Trophoblast cell (in vitro differentiated cells and primary cell): Measurements from ENCODE around the gene NOP9.
A peak's percentile ranks its signal among the peaks of the same experiment; 100 is the strongest.

Experiments used
- DNase-seq, 2 donors: peaks; one replicate each; pipeline ENCODE4 v3.0.0-alpha.2; 2016
- H2AFZ ChIP-seq: 2 replicates; pipeline ENCODE4 v1.6.1; 2013; ENCODE audit warnings: low read length, moderate library complexity, mild to moderate bottlenecking; ENCODE audit not compliant: insufficient read depth, poor library complexity
- H2AK5ac ChIP-seq: 2 replicates; pipeline ENCODE4 v1.6.1; 2013; ENCODE audit warnings: mild to moderate bottlenecking, low read length
- H2BK120ac ChIP-seq: 2 replicates; pipeline ENCODE4 v1.6.1; 2013; ENCODE audit warnings: low read length, mild to moderate bottlenecking, moderate library complexity; ENCODE audit not compliant: insufficient read depth, poor library complexity
- H2BK12ac ChIP-seq: 2 replicates; pipeline ENCODE4 v1.6.1; 2013; ENCODE audit warnings: mild to moderate bottlenecking, low read length, moderate library complexity
- H2BK5ac ChIP-seq: 2 replicates; pipeline ENCODE4 v1.6.1; 2013; ENCODE audit warnings: low read length, low read depth, moderate library complexity, mild to moderate bottlenecking; ENCODE audit not compliant: poor library complexity
- H3K14ac ChIP-seq: 2 replicates; pipeline ENCODE4 v1.6.1; 2013; ENCODE audit warnings: mild to moderate bottlenecking, low read length
- H3K18ac ChIP-seq: 2 replicates; pipeline ENCODE4 v1.6.1; 2013; ENCODE audit warnings: mild to moderate bottlenecking, low read length
- H3K23ac ChIP-seq: 2 replicates; pipeline ENCODE4 v1.6.1; 2013; ENCODE audit warnings: low read length
- H3K27ac ChIP-seq: 2 replicates; pipeline ENCODE4 v1.5.1; 2013; ENCODE audit warnings: low read depth, mild to moderate bottlenecking, inconsistent platforms, low read length, moderate library complexity
- H3K27me3 ChIP-seq: 2 replicates; pipeline ENCODE4 v1.6.1; 2013; ENCODE audit warnings: inconsistent platforms, mild to moderate bottlenecking, low read length, moderate library complexity; ENCODE audit not compliant: insufficient read depth
- H3K36me3 ChIP-seq, 2 experiments: 1 replicate in 1 of 2; 2 replicates in 1 of 2; pipeline ENCODE4 v1.6.1; 2013; ENCODE audit warnings: low read length in 2 of 2, mild to moderate bottlenecking in 2 of 2, moderate library complexity in 1 of 2; ENCODE audit not compliant: insufficient read depth in 2 of 2, control insufficient read depth in 1 of 2
- H3K4ac ChIP-seq: 2 replicates; pipeline ENCODE4 v1.6.1; 2013; ENCODE audit warnings: low read depth, mild to moderate bottlenecking, low read length, moderate library complexity
- H3K4me1 ChIP-seq, 2 experiments: 1 replicate in 1 of 2; 2 replicates in 1 of 2; pipeline ENCODE4 v1.6.1; 2013; ENCODE audit warnings: low read length in 2 of 2, mild to moderate bottlenecking in 2 of 2, moderate library complexity in 1 of 2; ENCODE audit not compliant: insufficient read depth in 2 of 2, control insufficient read depth in 1 of 2
- H3K4me2 ChIP-seq: 2 replicates; pipeline ENCODE4 v1.6.1; 2013; ENCODE audit warnings: inconsistent platforms, mild to moderate bottlenecking, low read length, moderate library complexity
- H3K4me3 ChIP-seq: 2 replicates; pipeline ENCODE4 v1.5.1; 2013; ENCODE audit warnings: mild to moderate bottlenecking, low read depth, low read length, inconsistent platforms
- H3K79me1 ChIP-seq: one replicate; pipeline ENCODE4 v1.6.1; 2013; ENCODE audit warnings: low read length
- H3K79me2 ChIP-seq: 2 replicates; pipeline ENCODE4 v1.6.1; 2013; ENCODE audit warnings: low read length, mild to moderate bottlenecking; ENCODE audit not compliant: control insufficient read depth, insufficient read depth, poor library complexity
- H3K9ac ChIP-seq: 2 replicates; pipeline ENCODE4 v1.6.1; 2013; ENCODE audit warnings: mild to moderate bottlenecking, low read length
- H3K9me3 ChIP-seq: 2 replicates; pipeline ENCODE4 v1.6.1; 2013; ENCODE audit warnings: low read depth, mild to moderate bottlenecking, control low read depth, inconsistent platforms, low read length; ENCODE audit not compliant: insufficient read depth
- H4K12ac ChIP-seq: 2 replicates; pipeline ENCODE4 v1.6.1; 2013; ENCODE audit warnings: low read depth, mild to moderate bottlenecking, low read length, moderate library complexity
- H4K8ac ChIP-seq: 2 replicates; pipeline ENCODE4 v1.6.1; 2013; ENCODE audit warnings: low read depth, mild to moderate bottlenecking, low read length, moderate library complexity
- H4K91ac ChIP-seq: one replicate; pipeline ENCODE4 v1.6.1; 2013; ENCODE audit warnings: low read depth, mild to moderate bottlenecking, low read length, moderate library complexity
- WGBS: extraction: QIAGEN DNeasy Blood & Tissue Kit; methylation state at CpG from one replicate; pipeline ENCODE4 v1.1.7; 2013; ENCODE audit warnings: missing lambda C conversion rate; ENCODE audit not compliant: insufficient read length, insufficient coverage; ENCODE audit errors: extremely low coverage; 5-methylcytosine and 5-hydroxymethylcytosine counted together

The NOP9 gene

DNA sequence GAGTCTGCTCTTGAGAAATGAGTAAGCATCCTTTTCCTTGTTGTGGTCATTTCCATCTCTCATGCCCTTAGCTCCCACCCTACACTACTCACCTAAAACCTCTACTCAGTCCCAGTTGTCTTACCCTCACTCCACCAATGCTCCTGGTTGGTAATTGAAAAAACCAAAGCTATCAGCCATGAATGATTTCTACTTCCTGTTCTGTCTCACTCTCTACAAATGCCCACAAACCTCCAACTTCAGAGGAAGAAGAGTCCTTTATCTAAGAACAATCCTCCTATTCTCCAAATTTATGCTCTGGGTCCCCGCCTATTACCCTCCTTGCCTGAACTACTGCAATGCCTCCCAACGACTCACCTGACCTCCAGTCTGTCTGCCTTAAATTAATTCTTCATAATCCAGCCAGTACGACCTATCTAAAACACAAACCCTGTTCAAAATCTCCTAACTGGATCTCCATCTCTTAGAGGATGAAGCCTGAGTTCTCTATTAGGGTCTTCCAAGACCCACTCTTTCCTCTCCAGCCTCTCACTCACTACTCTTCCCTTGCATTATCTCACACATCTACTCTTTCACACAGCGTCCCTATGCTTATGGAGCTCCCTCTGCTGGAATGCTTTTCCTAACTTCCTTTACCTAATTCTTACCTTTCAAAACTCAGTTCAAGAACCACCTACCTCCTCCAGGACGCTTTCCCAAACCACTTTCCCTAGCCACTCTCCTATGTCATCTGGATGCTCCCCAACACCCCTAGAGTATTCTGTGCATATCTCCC lies 2.3 kb upstream of the NOP9 start:
- Histone ChIP-seq H3K79me1 (peaks cover 3% of the 10 kb centered on the region), H3K79me2 (peaks cover 9% of the 10 kb centered on the region), H3K4me3 (no peak overlapping the region), H2BK120ac (no peak overlapping the region), H3K9ac (no peak overlapping the region), H3K27ac (no peak overlapping the region), H3K14ac (no peak overlapping the region), H2BK12ac (no peak overlapping the region), H2BK5ac (no peak overlapping the region), H4K91ac (peak overlapping the region; percentile 1), H3K4me2 (no peak overlapping the region), H3K4ac (no peak overlapping the region), H3K4me1 (peaks cover 11 to 14% of the 10 kb centered on the region in 2 experiments), H3K9me3 (no peaks in the 10 kb centered on the region), H3K18ac (no peak overlapping the region), H2AK5ac (no peak overlapping the region), H2AFZ (no peak overlapping the region), H4K12ac (no peak overlapping the region), H3K36me3 (peaks cover 20 to 25% of the 10 kb centered on the region in 2 experiments), H4K8ac (no peak overlapping the region), H3K23ac (no peak overlapping the region), H3K27me3 (no peaks in the 10 kb centered on the region)
- no CpG with 5 or more reads among the region's 5 CpGs for WGBS
- DNase-seq = peak; percentile 22 to 73

DNA sequence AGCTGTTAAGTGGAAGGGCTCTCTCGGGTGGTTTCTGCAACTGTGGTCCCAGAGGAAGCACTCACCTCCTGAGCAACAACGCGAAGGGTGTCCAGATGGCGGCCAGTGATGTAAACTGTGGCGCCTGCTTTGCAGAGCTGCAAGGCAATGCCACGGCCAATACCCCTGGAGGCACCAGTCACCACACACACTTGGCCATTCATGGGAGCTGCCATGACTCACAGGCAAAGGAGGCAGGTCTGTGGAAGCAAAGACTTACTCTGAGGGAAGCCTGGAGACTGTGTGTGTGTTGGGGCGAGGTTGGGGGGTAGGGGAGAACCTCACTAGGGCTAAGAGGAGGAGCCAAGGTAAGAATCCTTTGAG lies 777 bp upstream of the NOP9 start:
- H3K36me3 ChIP-seq = peaks cover 21 to 34% of the 10 kb centered on the region in 2 experiments
- H2AFZ ChIP-seq = peak overlapping the region; percentile 93
- H3K18ac ChIP-seq = peak overlapping the region; percentile 86
- peaks cover 11 to 14% of the 10 kb centered on the region in 2 experiments for H3K4me1 ChIP-seq
- H3K79me2 ChIP-seq = peaks cover 9% of the 10 kb centered on the region
- no peaks in the 10 kb centered on the region for H3K9me3 ChIP-seq
- peak overlapping the region; percentile 33 for H4K91ac ChIP-seq
- H2BK12ac ChIP-seq = no peak overlapping the region
- H3K9ac ChIP-seq = peak overlapping the region; percentile 89
- no peak overlapping the region for H3K27ac ChIP-seq
- peak overlapping the region; percentile 84 for H3K4me3 ChIP-seq
- peak overlapping the region; percentile 46 for H3K14ac ChIP-seq
- H2BK120ac ChIP-seq = no peak overlapping the region
- peak overlapping the region; percentile 79 for H3K4me2 ChIP-seq
- peak overlapping the region; percentile 81 for H4K8ac ChIP-seq
- H2AK5ac ChIP-seq = peak overlapping the region; percentile 42
- H3K79me1 ChIP-seq = peaks cover 3% of the 10 kb centered on the region
- peak overlapping the region; percentile 38 for H2BK5ac ChIP-seq
- H3K27me3 ChIP-seq = no peaks in the 10 kb centered on the region
- peak overlapping the region; percentile 81 for H4K12ac ChIP-seq
- DNase-seq = peak; percentile 26 to 50
- no peak overlapping the region for H3K23ac ChIP-seq
- no CpG with 5 or more reads among the region's 7 CpGs for WGBS
- H3K4ac ChIP-seq = peak overlapping the region; percentile 31

- H2AFZ ChIP-seq = no peak overlapping the region
- H3K4me2 ChIP-seq = peak overlapping the region; percentile 79
- H3K27me3 ChIP-seq = no peaks in the 10 kb centered on the region
- H2BK5ac ChIP-seq = no peak overlapping the region
- no peak overlapping the region for H2BK120ac ChIP-seq
- peak overlapping the region; percentile 13 for H3K14ac ChIP-seq
- peaks cover 11 to 14% of the 10 kb centered on the region in 2 experiments for H3K4me1 ChIP-seq
- peak overlapping the region; percentile 62 for H4K8ac ChIP-seq
- H3K79me2 ChIP-seq = peaks cover 9% of the 10 kb centered on the region
- no CpG with 5 or more reads among the region's 16 CpGs for WGBS
- H3K27ac ChIP-seq = no peak overlapping the region
- no peak overlapping the region for H2AK5ac ChIP-seq
- peak overlapping the region; percentile 40 for H3K23ac ChIP-seq
- H4K12ac ChIP-seq = peak overlapping the region; percentile 20
- H3K18ac ChIP-seq = peak overlapping the region; percentile 10
- H3K4me3 ChIP-seq = peak overlapping the region; percentile 79
- no peak for DNase-seq
- no peak overlapping the region for H2BK12ac ChIP-seq
- no peaks in the 10 kb centered on the region for H3K9me3 ChIP-seq
- H3K4ac ChIP-seq = peak overlapping the region; percentile 39
- no peak overlapping the region for H4K91ac ChIP-seq
- peaks cover 33 to 46% of the 10 kb centered on the region in 2 experiments for H3K36me3 ChIP-seq
- peaks cover 3% of the 10 kb centered on the region for H3K79me1 ChIP-seq
- H3K9ac ChIP-seq = peak overlapping the region; percentile 83
These were observed 803 bp downstream of the NOP9 start for GRCh38 chr14:24300326-24300980.

DNA sequence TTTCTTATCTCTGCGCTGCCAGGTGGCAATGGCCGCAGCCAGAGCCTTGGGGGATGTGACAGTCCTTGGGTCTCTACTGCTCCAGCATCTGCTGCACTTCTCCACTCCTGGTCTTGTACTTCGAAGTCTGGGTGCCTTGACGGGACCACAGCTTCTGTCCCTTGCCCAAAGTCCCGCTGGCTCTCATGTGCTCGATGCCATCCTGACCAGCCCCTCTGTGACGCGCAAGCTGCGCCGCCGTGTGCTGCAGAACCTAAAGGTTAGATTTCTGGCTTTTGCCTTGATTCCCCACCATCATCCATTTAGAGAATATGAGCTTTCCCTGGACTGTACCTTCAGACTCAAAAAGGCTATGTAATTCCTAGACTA lies 4.4 kb downstream of the NOP9 start:
- Histone ChIP-seq H3K27ac (no peak overlapping the region), H2AFZ (no peak overlapping the region), H2AK5ac (no peak overlapping the region), H3K36me3 (peaks cover 37 to 56% of the 10 kb centered on the region in 2 experiments), H3K27me3 (no peaks in the 10 kb centered on the region), H3K79me2 (peaks cover 8% of the 10 kb centered on the region), H3K9me3 (no peaks in the 10 kb centered on the region), H3K4me2 (no peak overlapping the region), H3K4ac (no peak overlapping the region), H3K79me1 (peaks cover 3% of the 10 kb centered on the region), H4K91ac (no peak overlapping the region), H3K4me1 (peaks cover 6 to 12% of the 10 kb centered on the region in 2 experiments), H3K23ac (no peak overlapping the region), H3K9ac (no peak overlapping the region), H3K18ac (no peak overlapping the region), H4K12ac (no peak overlapping the region), H2BK5ac (no peak overlapping the region), H3K4me3 (no peak overlapping the region), H2BK12ac (no peak overlapping the region), H4K8ac (no peak overlapping the region), H3K14ac (no peak overlapping the region), H2BK120ac (no peak overlapping the region)
- no peak for DNase-seq
- WGBS = no CpG with 5 or more reads among the region's 11 CpGs
